Hepatocyte (in vitro differentiated cells): ENCODE measurements around the gene GABBR2. TPM values are rescaled to one million over a fixed set of nuclear protein-coding genes. Genes with fewer than 3 reads are reported as not detected.

Experiments used
- DNase-seq: peaks from one replicate; pipeline ENCODE4 v3.0.0-alpha.2; 2016; ENCODE audit warnings: low spot score
- H2AFZ ChIP-seq: fragments of 200-600 bp; sonication (generic); 2 replicates; pipeline ENCODE4 v1.6.0; 2016; ENCODE audit warnings: antibody characterized with exemption, mild to moderate bottlenecking
- H3K27ac ChIP-seq: fragments of 200-600 bp; sonication (generic); 2 replicates; pipeline ENCODE4 v1.5.1; 2016; ENCODE audit warnings: mild to moderate bottlenecking
- H3K27me3 ChIP-seq: fragments of 200-600 bp; sonication (generic); 2 replicates; pipeline ENCODE4 v1.6.1; 2016
- H3K36me3 ChIP-seq: fragments of 200-600 bp; sonication (generic); replicated peaks from 2 replicates; pipeline ENCODE4 v1.5.1; 2016; ENCODE audit warnings: low read depth; ENCODE audit not compliant: insufficient read depth
- H3K4me1 ChIP-seq: fragments of 200-600 bp; sonication (generic); 2 replicates; pipeline ENCODE4 v1.5.1; 2016; ENCODE audit warnings: mild to moderate bottlenecking, moderate library complexity; ENCODE audit not compliant: insufficient read depth
- H3K4me2 ChIP-seq: fragments of 200-600 bp; sonication (generic); 2 replicates; pipeline ENCODE4 v1.6.0; 2016
- H3K4me3 ChIP-seq: fragments of 200-600 bp; sonication (generic); 2 replicates; pipeline ENCODE4 v1.5.1; 2016; ENCODE audit warnings: mild to moderate bottlenecking
- H3K79me2 ChIP-seq: fragments of 200-600 bp; sonication (generic); 2 replicates; pipeline ENCODE4 v1.6.0; 2017; ENCODE audit warnings: mild to moderate bottlenecking
- H3K9me2 ChIP-seq: fragments of 200-600 bp; sonication (generic); replicated peaks from 2 replicates; pipeline ENCODE4 v1.6.0; 2017; ENCODE audit warnings: mild to moderate bottlenecking; ENCODE audit not compliant: insufficient read depth
- H3K9me3 ChIP-seq: fragments of 200-600 bp; sonication (generic); 2 replicates; pipeline ENCODE4 v1.5.1; 2016; ENCODE audit warnings: low read depth, mild to moderate bottlenecking
- H4K20me1 ChIP-seq: fragments of 200-600 bp; sonication (generic); 2 replicates; pipeline ENCODE4 v1.6.0; 2016; ENCODE audit warnings: mild to moderate bottlenecking; ENCODE audit not compliant: insufficient read depth, poor library complexity, severe bottlenecking
- EZH2 ChIP-seq: fragments of 200-600 bp; sonication (generic); IDR thresholded peaks from 2 replicates; pipeline ENCODE4 v1.6.1; 2016; ENCODE audit warnings: antibody characterized with exemption, mild to moderate bottlenecking, borderline replicate concordance
- EZH2phosphoT487 ChIP-seq: fragments of 200-600 bp; sonication (generic); IDR thresholded peaks from one replicate; pipeline ENCODE4 v1.6.1; 2018; ENCODE audit warnings: antibody characterized with exemption, mild to moderate bottlenecking, low read depth, moderate library complexity; ENCODE audit not compliant: unreplicated experiment, severe bottlenecking
- WGBS: methylation state at CpG from one replicate; pipeline ENCODE4 v1.1.6; 2016; ENCODE audit warnings: low lambda C conversion rate; ENCODE audit errors: missing lambda C conversion rate; 5-methylcytosine and 5-hydroxymethylcytosine counted together
- polyA plus RNA-seq: library from polyadenylated mRNA; unstranded; fragments of >200 nt; fragmentation: Nextera tagmentation; extraction: Ambion mirVana; gene quantifications from 2 replicates; pipeline ENCODE4 v1.2.1, GENCODE V29; 2016
- total RNA-seq: library from RNA; depleted of rRNA; stranded (reverse); fragments of >200 nt; gene quantifications from 2 replicates; pipeline ENCODE4 v1.2.3, GENCODE V29; 2014
- TF ChIP-seq, protein P1 (sequence below): fragments of 200-600 bp; sonication (generic); IDR thresholded peaks from 2 replicates; pipeline ENCODE4 v1.5.1; 2016; ENCODE audit warnings: antibody characterized with exemption, mild to moderate bottlenecking; ENCODE audit not compliant: poor library complexity

Gene GABBR2
- total and polyA plus RNA-seq, 2 experiments from 2014 or later, result 0.20 to 0.28 TPM

DNA sequence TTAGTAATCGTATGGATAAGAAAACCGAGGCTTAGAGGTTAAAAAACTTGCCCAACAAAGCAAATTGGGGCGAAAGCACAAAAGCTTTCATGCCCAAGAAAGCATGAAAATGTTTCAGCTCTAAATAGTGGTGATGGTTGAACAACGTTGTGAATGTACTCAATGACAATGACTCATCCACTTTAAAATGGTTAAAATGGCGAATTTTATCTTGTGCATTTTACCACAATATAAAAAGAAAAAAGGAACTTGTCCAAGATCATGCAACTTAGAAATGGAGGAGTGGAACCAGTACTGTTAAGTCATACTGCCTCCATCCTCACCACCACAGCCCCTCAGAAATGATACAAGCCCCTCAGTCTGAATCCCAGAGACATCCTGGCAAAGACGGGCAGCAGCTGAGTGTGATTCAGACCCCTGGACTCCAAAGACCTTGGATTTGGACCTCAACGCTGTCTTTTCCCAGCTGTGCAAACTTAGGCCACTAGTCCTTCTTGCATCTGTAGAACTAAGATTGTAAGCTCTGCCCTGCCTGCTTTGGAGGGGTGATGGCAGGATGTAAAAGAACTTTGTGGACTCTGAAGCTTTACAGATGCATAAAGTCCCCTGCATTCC is 158.4 kb downstream of the GABBR2 start:
- 83% methylated on average over 7 of the region's 7 CpGs for WGBS
- H3K4me3 ChIP-seq, result no peak overlapping the region
- no peak for DNase-seq

DNA sequence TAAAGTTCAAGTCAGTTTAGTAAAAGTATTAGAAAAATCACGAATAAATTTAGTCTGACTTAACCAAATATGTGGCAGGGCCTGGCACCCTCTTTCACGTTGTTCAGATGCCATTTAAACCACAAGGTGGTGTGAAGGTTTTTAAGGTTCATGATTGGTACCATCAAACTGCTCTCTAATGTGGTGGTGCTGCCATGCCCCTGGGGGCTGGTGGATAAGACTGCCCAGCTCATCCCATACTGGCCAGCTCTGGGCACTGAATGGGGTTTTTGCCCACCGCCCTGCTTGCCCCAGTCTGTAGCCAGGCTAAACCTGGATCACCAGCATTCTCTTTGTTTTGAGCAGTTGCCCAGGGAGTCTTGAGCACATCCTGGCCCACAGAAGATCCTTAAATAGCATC is 159.3 kb downstream of the GABBR2 start:
- no peak for DNase-seq
- Histone ChIP-seq H3K4me2 (no peak overlapping the region), H3K36me3 (no peaks in the 10 kb centered on the region), H4K20me1 (no peaks in the 10 kb centered on the region), H3K27me3 (no peaks in the 10 kb centered on the region), H3K4me1 (no peaks in the 10 kb centered on the region), H3K4me3 (no peak overlapping the region), H3K9me2 (no peaks in the 10 kb centered on the region), H3K9me3 (no peaks in the 10 kb centered on the region), H2AFZ (no peak overlapping the region), H3K79me2 (no peaks in the 10 kb centered on the region), H3K27ac (no peak overlapping the region)
- WGBS, result 81% methylated on average over 3 of the region's 3 CpGs
- TF ChIP-seq, protein P1, sequence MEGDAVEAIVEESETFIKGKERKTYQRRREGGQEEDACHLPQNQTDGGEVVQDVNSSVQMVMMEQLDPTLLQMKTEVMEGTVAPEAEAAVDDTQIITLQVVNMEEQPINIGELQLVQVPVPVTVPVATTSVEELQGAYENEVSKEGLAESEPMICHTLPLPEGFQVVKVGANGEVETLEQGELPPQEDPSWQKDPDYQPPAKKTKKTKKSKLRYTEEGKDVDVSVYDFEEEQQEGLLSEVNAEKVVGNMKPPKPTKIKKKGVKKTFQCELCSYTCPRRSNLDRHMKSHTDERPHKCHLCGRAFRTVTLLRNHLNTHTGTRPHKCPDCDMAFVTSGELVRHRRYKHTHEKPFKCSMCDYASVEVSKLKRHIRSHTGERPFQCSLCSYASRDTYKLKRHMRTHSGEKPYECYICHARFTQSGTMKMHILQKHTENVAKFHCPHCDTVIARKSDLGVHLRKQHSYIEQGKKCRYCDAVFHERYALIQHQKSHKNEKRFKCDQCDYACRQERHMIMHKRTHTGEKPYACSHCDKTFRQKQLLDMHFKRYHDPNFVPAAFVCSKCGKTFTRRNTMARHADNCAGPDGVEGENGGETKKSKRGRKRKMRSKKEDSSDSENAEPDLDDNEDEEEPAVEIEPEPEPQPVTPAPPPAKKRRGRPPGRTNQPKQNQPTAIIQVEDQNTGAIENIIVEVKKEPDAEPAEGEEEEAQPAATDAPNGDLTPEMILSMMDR, result no peak
- TF ChIP-seq EZH2phosphoT487 (no peak), EZH2 (no peak)

More for the DNA sequence above, 158.4 kb downstream of the GABBR2 start:
- H3K27ac ChIP-seq, result no peak overlapping the region
- no peaks in the 10 kb centered on the region for H4K20me1 ChIP-seq
- no peaks in the 10 kb centered on the region for H3K79me2 ChIP-seq
- H3K27me3 ChIP-seq, result no peaks in the 10 kb centered on the region
- H3K9me2 ChIP-seq, result no peaks in the 10 kb centered on the region
- H2AFZ ChIP-seq, result no peak overlapping the region
- no peaks in the 10 kb centered on the region for H3K36me3 ChIP-seq
- H3K4me2 ChIP-seq, result no peak overlapping the region
- H3K4me1 ChIP-seq, result no peaks in the 10 kb centered on the region
- no peak for TF ChIP-seq EZH2phosphoT487
- TF ChIP-seq EZH2, result no peak
- TF ChIP-seq, protein P1, result no peak
- H3K9me3 ChIP-seq, result no peaks in the 10 kb centered on the region

DNA sequence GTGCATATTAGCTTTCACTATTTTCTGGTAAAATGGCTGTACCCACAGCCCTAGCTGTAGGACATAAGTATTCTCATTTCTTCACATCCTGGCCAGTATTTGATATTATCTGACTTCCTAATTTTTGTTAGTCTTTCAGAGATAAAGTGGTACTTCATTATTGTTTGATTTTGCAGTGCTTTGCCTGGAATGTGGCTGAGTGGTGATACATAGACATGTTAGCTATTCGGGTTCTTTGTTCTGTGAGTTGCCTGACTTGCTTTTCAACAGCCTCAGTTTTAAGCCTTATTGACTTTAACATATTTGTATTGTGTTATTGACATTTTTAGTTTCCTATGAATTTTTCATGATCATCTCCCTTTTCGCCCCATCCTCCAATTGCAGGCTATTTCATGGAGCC is 161.1 kb downstream of the GABBR2 start:
- Histone ChIP-seq H3K27ac (no peak overlapping the region), H3K79me2 (no peaks in the 10 kb centered on the region), H3K9me2 (no peaks in the 10 kb centered on the region), H3K4me3 (no peak overlapping the region), H3K9me3 (no peaks in the 10 kb centered on the region), H2AFZ (no peak overlapping the region), H3K27me3 (no peaks in the 10 kb centered on the region), H4K20me1 (no peaks in the 10 kb centered on the region), H3K36me3 (no peaks in the 10 kb centered on the region), H3K4me2 (no peak overlapping the region), H3K4me1 (no peaks in the 10 kb centered on the region)
- 76% methylated on average over 2 of the region's 2 CpGs for WGBS
- no peak for TF ChIP-seq EZH2
- TF ChIP-seq, protein P1, result no peak
- no peak for TF ChIP-seq EZH2phosphoT487
- no peak for DNase-seq

DNA sequence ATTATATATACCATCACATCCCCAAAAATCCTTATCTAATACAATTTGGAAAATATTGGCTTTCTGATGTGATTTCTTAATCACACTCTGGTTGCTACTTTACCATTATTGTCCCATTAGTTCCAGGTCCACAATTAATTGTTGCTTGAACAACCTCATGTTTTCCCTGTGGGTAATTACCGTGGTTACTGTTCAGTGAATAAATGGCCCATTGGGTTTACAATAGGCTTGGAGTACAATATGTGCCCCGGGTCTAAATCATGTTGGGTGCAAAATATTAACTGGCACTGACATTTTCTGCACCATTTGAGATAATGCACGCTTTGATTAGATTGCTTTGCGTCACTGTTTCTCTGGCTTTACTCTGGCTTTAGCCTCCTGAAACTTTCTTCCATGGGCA is 163.7 kb downstream of the GABBR2 start:
- Histone ChIP-seq H3K36me3 (no peaks in the 10 kb centered on the region), H3K4me3 (no peak overlapping the region), H3K79me2 (no peaks in the 10 kb centered on the region), H3K4me1 (no peaks in the 10 kb centered on the region), H3K27ac (no peak overlapping the region), H3K27me3 (no peaks in the 10 kb centered on the region), H3K9me3 (no peaks in the 10 kb centered on the region), H2AFZ (no peak overlapping the region), H3K4me2 (no peak overlapping the region), H4K20me1 (no peaks in the 10 kb centered on the region), H3K9me2 (no peaks in the 10 kb centered on the region)
- TF ChIP-seq EZH2 (no peak), EZH2phosphoT487 (no peak)
- TF ChIP-seq, protein P1, result no peak
- DNase-seq, result no peak
- WGBS, result 81% methylated on average over 4 of the region's 4 CpGs
